Liver (tissue), 3 donors: ENCODE measurements around the gene DGKH.

Source experiments
- ATF3 ChIP-seq: IDR thresholded peaks from 2 replicates; pipeline ENCODE4 v1.6.1; 2016; ENCODE audit warnings: antibody characterized with exemption
- CTCF ChIP-seq: fragments of 150-350 bp; IDR thresholded peaks from 2 replicates; pipeline ENCODE4 v1.5.1; 2017; ENCODE audit warnings: improper control_type of control experiment, low read depth, low read length; ENCODE audit not compliant: missing input control
- EGR1 ChIP-seq, 2 donors: IDR thresholded peaks; 2 replicates each; pipeline ENCODE4 v1.6.1; 2016 to 2018; ENCODE audit warnings: antibody characterized with exemption in 2 of 2, low read depth in 2 of 2
- FOXA2 ChIP-seq: IDR thresholded peaks from 2 replicates; pipeline ENCODE4 v1.6.1; 2016; ENCODE audit warnings: antibody characterized with exemption
- GABPA ChIP-seq, 2 donors: IDR thresholded peaks in 1 of 2; conservative IDR thresholded peaks in 1 of 2; 2 replicates each; pipeline ENCODE4 v1.6.1; 2016; ENCODE audit warnings: antibody characterized with exemption in 2 of 2, mild to moderate bottlenecking in 1 of 2, moderate library complexity in 1 of 2
- HNF4A ChIP-seq, 2 donors: conservative IDR thresholded peaks; 2 replicates each; pipeline ENCODE4 v1.6.1; 2016; ENCODE audit warnings: antibody characterized with exemption in 2 of 2, mild to moderate bottlenecking in 2 of 2
- JUND ChIP-seq, 2 donors: IDR thresholded peaks; 2 replicates each; pipeline ENCODE4 v1.6.1; 2016; ENCODE audit warnings: antibody characterized with exemption in 2 of 2
- MAX ChIP-seq: IDR thresholded peaks from 2 replicates; pipeline ENCODE4 v1.6.1; 2016; ENCODE audit warnings: antibody characterized with exemption
- NR2F2 ChIP-seq: IDR thresholded peaks from 2 replicates; pipeline ENCODE4 v1.6.1; 2016; ENCODE audit warnings: antibody characterized with exemption
- RAD21 ChIP-seq, 2 donors: IDR thresholded peaks; 2 replicates each; pipeline ENCODE4 v1.6.1; 2016; ENCODE audit warnings: antibody characterized with exemption in 2 of 2, mild to moderate bottlenecking in 2 of 2
- REST ChIP-seq: IDR thresholded peaks from 2 replicates; pipeline ENCODE4 v1.6.1; 2016; ENCODE audit warnings: antibody characterized with exemption, mild to moderate bottlenecking
- SP1 ChIP-seq: IDR thresholded peaks from 2 replicates; pipeline ENCODE4 v1.6.1; 2018; ENCODE audit warnings: antibody characterized with exemption, mild to moderate bottlenecking
- TAF1 ChIP-seq: conservative IDR thresholded peaks from 2 replicates; pipeline ENCODE4 v1.6.1; 2016; ENCODE audit warnings: antibody characterized with exemption, mild to moderate bottlenecking
- YY1 ChIP-seq: IDR thresholded peaks from 2 replicates; pipeline ENCODE4 v1.6.1; 2016; ENCODE audit warnings: antibody characterized with exemption, mild to moderate bottlenecking
- donor health status: healthy.
- donor health status: healthy.

- TF ChIP-seq TAF1 (no peak), CTCF (no peak), ATF3 (no peak), REST (no peak), MAX (no peak), SP1 (no peak), EGR1 (IDR thresholded peaks at IDR 0.05; ENCODE audit: low read depth in 2 of 2) (no peak), GABPA (IDR thresholded peaks at IDR 0.05 in 1 of 2, conservative IDR thresholded peaks at IDR 0.05 in 1 of 2) (no peak), YY1 (no peak), JUND (IDR thresholded peaks at IDR 0.05) (no peak), HNF4A (conservative IDR thresholded peaks at IDR 0.05) (no peak), FOXA2 (no peak), NR2F2 (no peak), RAD21 (IDR thresholded peaks at IDR 0.05) (no peak)
Observed at GRCh38 chr13:42009057-42009456, 39.4 kb upstream of the DGKH start.
